ENCODE measurements around the gene RAB6A. TPM values are rescaled to one million over a fixed set of nuclear protein-coding genes. Genes with fewer than 3 reads are reported as not detected.

RAB6A gene
- total RNA-seq, 1 experiment from 2014 or later = 121 TPM

DNA sequence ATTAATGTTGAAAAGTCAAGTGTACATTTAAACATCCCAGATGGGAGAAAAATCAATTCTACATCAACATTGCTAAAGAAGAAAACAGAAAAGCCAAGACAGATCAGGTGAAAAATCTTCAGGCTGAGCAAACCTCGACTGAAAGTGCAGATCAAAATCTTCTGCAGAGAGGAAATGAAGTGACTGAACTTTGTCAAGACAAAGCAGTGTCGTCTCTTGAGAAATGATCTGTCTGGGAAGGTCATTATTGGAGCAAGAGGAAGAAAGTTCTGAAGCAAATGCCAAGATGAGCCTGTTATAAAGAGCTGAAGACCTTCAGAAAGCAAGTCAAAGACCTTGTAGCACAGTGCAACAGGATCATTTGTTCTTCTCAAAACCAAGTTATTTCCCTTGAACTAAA, 120.3 kb downstream of the RAB6A start:
- Histone ChIP-seq H2AFZ (ENCODE audit: low read depth, low read length, poor library complexity, severe bottlenecking) (no peak overlapping the region), H3K4me3 (replicated peaks in 1 of 2; ENCODE audit: low read depth in 1 of 2, low read length in 2 of 2) (no peak overlapping the region), H3K36me3 (ENCODE audit: control insufficient read depth in 1 of 2, insufficient read depth in 2 of 2, low read length in 2 of 2) (no peaks in the 10 kb centered on the region), H3K27me3 (ENCODE audit: insufficient read depth, low read length) (no peaks in the 10 kb centered on the region), H3K4me1 (ENCODE audit: control insufficient read depth in 1 of 2, insufficient read depth in 2 of 2, low read length in 2 of 2) (no peaks in the 10 kb centered on the region), H3K9ac (ENCODE audit: low read length) (no peak overlapping the region), H3K9me2 (ENCODE audit: insufficient read depth) (no peaks in the 10 kb centered on the region), H4K20me1 (ENCODE audit: insufficient read depth) (no peaks in the 10 kb centered on the region), H3K9me3 (ENCODE audit: control insufficient read depth in 1 of 2, insufficient read depth in 1 of 2, low read depth in 1 of 2, low read length in 2 of 2) (no peaks in the 10 kb centered on the region), H3K4me2 (ENCODE audit: low read length) (no peak overlapping the region), H3K79me2 (ENCODE audit: insufficient read depth, low read length) (no peaks in the 10 kb centered on the region), H3K27ac (ENCODE audit: low read depth, low read length) (no peak overlapping the region)
- intact Hi-C loops (cut with micrococcal nuclease) = no loop called here
- DNase-seq (ENCODE audit: low read depth, low spot score) (no peak), ATAC-seq (no peak)
- RAD21 ChIA-PET (ENCODE audit: low non-redundant PET in 1 of 2, low total read pairs in 2 of 2, uncharacterized antibody in 2 of 2, unreplicated experiment in 2 of 2) = no interaction called here
- BruUV-seq (replicated peaks) = no TSS peak
- TF ChIP-seq, protein P1, sequence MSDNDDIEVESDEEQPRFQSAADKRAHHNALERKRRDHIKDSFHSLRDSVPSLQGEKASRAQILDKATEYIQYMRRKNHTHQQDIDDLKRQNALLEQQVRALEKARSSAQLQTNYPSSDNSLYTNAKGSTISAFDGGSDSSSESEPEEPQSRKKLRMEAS (IDR thresholded peaks at IDR 0.05) = no peak
- TF ChIP-seq CEBPB (IDR thresholded peaks at IDR 0.05; ENCODE audit: low read depth) (no peak), SP1 (IDR thresholded peaks at IDR 0.05; ENCODE audit: low read depth) (no peak), POLR2A (IDR thresholded peaks at IDR 0.05; ENCODE audit: borderline replicate concordance, extremely low read depth, insufficient read depth, insufficient read length) (no peak), CTCF (IDR thresholded peaks at IDR 0.05 in 2 of 3, conservative IDR thresholded peaks at IDR 0.05 in 1 of 3; ENCODE audit: borderline replicate concordance in 1 of 3, insufficient read depth in 1 of 3, low read depth in 2 of 3, low read length in 2 of 3) (no peak), SRF (IDR thresholded peaks at IDR 0.05; ENCODE audit: low read depth) (no peak), YY1 (IDR thresholded peaks at IDR 0.05; ENCODE audit: extremely low read depth, insufficient replicate concordance, low read depth, low read length) (no peak), SIN3A (IDR thresholded peaks at IDR 0.05; ENCODE audit: low read depth) (no peak), EZH2 (IDR thresholded peaks at IDR 0.05) (no peak)
- POLR2A ChIA-PET = no interaction called here
- CTCF ChIA-PET = interaction anchor here (1.4 kb wide), 1 partner anchor 15 kb away, joined by 6 read pairs; no protein-coding TSS in a partner anchor
